SW 1271 (cell line): ENCODE results near the gene DCDC2.
"Not testable (repeated sequence)": the region's sequence is repeated elsewhere in the genome, so short reads cannot be mapped to it uniquely, and the experiment has no call there.

ENCODE experiments used
- DNase-seq, 2 experiments: peaks; one replicate each; lab custom pipeline; 2025; lab: John Stamatoyannopoulos, UW

The DCDC2 gene

DNA sequence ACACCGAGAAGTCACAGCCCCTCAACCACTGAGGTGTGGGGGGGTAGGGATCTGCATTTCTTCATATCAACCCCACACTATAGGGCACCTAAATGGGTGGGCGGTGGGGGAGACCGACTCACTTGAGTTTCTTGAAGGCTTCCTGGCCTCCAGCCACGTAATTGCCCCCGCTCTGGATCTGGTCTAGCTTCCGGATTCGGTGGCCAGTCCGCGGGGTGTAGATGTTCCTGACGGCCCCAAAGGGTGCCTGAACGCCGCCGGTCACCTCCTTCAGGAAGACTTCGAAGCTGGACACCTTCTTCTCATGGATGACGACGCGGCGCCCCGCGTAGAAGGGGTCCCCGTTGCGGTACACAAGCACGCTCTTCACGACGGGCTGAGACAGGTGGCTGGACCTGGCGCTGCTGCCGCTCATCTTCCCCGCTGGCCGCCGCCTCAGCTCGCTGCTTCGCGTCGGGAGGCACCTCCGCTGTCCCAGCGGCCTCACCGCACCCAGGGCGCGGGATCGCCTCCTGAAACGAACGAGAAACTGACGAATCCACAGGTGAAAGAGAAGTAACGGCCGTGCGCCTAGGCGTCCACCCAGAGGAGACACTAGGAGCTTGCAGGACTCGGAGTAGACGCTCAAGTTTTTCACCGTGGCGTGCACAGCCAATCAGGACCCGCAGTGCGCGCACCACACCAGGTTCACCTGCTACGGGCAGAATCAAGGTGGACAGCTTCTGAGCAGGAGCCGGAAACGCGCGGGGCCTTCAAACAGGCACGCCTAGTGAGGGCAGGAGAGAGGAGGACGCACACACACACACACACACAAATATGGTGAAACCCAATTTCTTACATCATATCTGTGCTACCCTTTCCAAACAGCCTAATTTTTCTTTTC lies at the start of gene DCDC2:
Gene DCDC2, minus strand, starts transcription at position 724 of the 883 bp plus-strand sequence. Its CDS starts 309 bp downstream, at position 415.
- DNase-seq: no peak

DNA sequence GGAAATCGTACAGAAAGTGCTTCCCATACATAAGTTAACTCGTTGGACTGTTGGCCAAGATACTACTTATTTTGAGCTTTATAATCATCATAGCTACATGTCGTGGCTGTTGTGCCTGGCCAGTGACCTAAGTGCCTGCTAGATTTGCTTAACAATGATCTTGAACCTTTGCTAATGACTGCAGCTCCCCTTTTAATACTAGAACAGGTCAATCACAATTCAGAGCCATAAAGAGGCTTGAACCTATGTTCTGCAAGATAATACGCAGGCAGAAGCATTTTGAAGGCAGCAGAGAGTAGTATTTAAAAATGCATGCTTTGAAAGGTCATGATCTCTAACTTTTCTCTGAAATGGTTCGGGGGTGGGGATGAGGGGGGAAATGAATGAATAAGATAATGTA lies 47.4 kb upstream of the DCDC2 start:
- no peak for DNase-seq

DNA sequence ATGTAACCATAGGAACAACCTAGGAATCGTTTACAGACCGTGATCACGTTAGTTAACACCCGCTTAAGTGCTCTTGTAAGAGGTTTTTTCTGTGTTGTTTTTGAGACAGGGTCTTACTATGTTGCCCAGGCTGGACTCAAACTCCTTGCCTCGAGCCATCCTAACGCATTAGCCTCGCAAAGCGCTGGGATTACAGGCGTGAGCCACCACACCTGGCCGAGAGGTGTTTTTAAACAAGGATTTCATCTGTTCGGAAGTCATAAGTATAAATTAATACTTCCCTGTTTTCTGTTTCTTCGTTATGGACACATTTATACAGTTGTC lies 45.6 kb upstream of the DCDC2 start:
- DNase-seq: no peak

DNA sequence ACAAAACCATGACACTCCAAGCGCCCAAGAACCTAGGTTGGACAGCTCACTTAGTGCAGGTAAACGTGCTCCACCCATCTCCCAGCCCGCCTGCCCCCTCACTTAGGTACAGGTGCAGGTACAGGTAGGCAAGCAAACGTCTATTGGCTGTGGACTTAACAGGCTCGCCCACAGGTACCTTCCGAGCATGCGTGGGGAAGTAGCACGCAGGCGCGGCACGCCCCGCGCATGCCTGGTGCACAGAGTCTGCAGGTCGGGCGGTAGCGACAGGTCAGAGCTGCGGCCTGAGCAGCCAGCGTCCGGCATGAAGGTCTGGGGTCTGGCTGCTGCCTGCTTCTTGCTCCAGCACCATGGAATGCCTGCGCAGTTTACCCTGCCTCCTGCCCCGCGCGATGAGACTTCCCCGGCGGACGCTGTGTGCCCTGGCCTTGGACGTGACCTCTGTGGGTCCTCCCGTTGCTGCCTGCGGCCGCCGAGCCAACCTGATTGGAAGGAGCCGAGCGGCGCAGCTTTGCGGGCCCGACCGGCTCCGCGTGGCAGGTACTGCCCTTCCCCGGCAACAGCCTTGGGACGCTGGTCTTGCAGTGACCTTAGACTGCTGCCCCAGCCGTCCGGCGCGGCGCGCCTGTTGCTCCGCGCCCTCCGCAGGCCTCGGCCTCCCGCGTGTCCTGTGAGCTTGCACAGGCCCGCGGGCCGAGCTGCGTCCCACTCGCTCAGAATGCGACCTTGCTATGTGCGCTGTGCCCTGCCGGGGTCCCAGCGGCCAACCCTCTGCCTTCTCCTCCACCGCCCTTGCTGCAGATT lies 45.0 kb upstream of the DCDC2 start, which contains the start of gene MRS2:
Gene MRS2, plus strand, starts transcription at position 240 of the 804 bp plus-strand sequence. Its CDS starts 111 bp downstream, at position 351.
- peak; percentile 28 to 80 for DNase-seq

DNA sequence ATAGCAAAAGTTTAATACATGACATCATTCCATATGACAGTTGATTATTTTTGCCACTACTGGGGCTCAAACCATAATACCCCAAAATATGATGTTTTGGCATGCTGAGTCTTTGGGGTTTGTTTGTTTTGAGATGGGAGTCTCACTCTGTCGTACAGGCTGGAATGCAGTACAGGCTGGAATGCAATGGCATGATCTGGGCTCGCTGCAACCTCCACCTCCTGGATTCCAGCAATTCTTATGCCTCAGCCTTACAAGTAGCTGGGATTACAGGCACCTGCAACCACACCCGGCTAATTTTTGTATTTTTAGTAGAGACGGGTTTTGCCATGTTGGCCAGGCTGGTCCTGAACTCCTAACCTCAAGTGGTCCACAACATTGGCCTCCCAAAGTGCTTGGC lies 43.6 kb upstream of the DCDC2 start:
- no peak for DNase-seq

- not testable (repeated sequence) for DNase-seq
Measured at GRCh38 chr6:24400045-24401039, 42.5 kb upstream of the DCDC2 start.

DNA sequence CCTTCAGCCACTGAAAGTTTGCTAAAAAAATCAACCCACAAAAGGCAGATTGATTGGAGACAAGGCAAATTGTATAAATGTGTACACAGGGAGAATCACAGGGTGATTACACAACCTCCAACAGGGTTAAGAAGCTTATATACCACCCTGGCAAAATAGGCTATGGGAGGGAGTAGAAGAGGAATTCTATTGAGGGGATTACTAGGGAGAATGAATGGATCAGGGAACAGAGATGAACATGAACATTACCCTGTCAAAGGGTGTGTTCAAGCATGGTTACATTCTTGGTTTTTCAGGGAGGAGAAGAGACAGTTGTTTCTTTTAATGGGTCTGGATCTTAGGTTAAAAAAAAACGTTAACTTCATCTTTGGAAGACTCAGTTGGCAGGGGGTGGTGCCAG lies 39.8 kb upstream of the DCDC2 start:
- DNase-seq: no peak

- DNase-seq: no peak
Measured at GRCh38 chr6:24396824-24397223, 39.0 kb upstream of the DCDC2 start.

DNA sequence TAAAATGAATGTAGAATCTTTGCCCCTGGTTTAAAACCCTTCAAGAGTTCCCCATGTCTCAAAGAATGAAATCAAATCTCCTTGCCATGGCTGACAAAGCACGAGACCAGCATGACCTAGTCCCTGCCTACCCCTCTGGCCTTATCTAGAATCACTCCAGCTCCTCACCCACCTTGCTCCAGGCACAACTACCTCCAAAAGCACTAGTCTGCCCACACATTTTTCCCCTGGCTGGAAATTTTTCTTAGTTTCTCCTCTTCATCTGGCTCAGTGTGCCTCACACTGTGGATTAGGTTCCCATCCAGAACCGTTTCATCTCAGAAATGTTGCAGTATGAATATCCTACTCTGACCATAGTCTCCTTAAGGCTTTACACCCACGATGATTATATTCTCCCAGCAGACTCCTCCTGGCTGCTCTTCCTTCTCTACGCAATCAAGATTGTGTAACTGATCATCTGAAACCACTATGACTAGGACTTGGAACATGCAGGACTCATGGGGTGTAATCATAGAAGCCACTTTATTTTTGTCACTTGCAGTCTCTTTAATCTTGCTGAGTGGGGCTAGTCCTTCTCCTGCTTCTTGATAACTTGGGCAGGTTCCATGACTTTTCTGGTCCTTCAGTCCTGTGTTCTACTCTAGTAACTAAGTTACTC lies 37.0 kb upstream of the DCDC2 start:
- DNase-seq: no peak

GRCh38 chr6:24394061-24394779 lies 36.4 kb upstream of the DCDC2 start:
- DNase-seq: no peak

DNA sequence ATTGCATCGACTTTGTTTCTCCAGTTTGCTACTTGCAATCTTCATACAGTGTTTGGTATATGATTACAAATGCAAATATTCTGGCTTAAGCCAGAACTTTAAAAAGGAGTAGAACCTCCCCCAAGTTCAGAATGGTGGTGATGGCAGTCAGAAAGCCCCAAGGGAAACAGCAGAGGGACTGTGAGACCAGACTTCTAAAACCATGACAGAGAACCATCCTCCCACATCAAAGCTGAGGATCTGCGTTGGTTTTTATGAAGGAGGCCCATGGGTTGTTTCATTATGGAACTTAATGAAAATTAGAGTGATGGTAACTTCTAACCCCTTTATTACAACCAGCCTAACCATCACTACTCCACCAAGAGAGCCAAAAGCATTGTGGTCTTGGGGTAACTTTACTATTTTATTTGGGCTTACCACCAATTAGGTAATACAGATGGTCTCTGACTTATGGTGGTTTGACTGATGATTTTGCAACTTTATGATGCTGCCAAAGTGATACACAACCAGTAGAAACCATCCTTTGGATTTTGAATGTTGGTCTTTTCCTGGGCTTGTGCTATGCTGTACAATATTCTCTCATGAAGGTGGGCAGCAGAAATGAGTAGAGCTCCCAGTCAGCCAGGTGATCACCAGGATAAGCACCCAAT lies 34.0 kb upstream of the DCDC2 start:
- DNase-seq: no peak

DNA sequence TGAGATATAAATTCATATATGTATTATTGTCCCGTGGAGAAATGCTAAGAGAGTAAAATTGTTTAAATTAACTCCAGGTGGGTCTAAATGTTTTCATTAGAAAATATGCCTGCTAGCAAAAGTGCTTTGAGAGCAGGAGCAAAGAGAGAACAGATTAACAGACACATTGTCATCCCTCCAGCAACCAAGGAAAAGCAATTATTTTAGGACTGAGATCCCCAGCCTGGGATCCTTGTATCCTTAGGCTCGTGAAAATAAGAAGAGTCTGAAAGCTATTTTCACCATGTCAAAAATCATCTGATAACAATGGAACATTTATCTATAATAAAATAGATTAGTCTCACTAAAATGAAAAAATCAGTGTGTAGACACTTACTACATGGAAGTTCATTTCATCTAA lies 33.3 kb upstream of the DCDC2 start:
- DNase-seq: no peak

DNA sequence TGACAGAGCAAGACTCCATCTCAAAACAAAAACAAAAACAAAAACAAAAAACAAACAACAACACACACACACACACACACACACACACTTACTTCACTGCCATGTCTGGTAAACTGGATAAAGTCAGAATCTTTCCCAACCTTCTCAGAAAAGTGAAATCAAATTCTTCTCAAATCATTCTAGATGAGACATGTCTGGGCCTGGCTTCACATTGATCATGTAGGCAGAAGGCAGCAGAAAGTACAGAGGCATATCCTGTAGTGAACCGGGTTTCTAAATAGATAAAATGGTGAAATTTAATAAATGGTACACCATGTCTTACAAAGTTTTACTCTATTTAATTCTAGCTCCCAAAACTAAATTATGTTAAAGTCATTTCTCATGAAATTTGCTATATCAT lies 30.0 kb upstream of the DCDC2 start:
- DNase-seq: no peak

DNA sequence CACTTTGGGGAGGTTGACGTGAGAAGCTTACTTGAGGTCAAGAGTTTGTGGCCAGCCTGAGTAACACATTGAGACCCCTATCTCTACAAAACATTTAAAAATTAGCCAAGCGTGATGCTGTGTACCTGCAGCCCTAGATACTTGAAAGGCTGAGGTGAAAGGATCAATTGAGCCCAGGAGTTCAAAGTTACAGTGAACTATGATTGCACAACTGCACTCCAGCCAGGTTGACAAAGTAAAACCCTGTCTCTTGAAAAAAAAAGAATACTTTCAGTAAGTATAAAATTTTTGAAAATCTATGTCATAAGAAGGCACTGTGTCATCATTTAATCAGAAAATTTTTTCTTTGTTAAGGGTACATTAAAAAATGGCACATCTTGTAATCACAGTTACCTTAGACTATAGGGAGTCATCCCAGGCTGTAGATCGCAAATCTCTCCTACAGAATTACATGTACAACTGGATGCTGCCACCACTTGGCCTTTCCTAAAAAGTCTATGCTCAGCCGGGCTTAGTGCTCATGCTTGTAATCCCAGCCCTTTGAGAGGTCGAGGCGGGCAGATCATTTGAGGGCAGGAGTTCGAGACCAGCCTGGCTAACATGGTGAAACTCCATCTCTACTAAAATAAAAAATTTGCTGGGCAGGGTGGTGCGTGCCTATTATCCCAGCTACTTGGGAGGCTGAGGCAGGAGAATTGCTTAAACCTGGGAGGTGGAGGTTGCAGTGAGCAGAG lies 27.8 kb upstream of the DCDC2 start:
- no peak for DNase-seq

DNA sequence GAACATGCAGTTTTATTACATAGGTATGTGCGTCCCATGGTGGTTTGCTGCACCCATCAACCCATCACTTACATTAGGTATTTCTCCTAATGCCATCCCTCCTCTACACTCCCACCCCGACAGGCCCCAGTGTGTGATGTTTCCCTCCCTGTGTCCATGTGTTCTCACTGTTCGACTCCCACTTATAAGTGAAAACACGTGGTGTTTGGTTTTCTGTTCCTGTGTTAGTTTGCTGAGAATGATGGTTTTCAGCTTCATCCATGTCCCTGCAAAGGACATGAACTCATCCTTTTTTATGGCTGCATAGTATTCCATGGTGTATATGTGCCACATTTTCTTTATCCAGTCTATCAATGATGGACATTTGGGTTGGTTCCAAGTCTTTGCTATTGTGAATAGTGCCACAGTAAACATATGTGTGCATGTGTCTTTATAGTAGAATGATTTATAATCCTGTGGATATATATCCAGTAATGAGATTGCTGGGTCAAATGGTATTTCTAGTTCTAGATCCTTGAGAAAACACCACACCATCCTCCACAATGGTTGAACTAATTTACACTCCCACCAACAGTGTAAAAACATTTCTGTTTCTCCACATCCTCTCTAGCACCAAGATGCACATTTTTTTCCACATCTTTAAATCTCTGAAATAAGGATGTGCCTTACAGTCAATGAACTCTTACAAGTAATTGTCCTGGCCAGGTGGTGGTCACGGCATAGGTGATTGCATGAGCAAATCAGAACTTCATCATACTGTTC lies 26.7 kb upstream of the DCDC2 start:
- DNase-seq: not testable (repeated sequence)

DNA sequence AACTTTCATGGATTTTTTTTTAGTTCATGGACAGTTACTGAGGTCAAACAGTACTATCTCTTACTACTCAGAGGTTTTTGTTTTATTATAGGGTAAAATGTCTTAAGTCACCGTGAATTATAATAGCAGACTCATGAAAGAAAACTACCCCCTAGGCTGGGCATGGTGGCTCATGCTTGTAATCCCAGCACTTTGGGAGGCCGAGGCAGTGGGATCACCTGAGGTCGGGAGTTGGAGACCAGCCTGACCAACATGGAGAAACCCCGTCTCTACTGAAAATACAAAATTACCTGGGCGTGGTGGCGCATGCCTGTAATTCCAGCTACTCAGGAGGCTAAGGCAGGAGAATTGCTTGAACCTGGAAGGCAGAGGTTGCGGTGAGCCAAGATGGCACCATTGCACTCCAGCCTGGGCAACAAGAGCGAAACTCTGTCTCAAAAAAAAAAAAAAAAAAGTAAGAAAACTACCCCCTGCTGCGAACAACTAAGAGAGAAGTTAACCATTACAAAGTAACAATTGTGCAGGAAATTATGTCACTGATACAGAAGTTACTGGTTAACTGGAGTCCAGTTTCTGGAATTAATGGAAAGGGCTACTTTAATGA lies 25.1 kb upstream of the DCDC2 start:
- not testable (repeated sequence) for DNase-seq

DNA sequence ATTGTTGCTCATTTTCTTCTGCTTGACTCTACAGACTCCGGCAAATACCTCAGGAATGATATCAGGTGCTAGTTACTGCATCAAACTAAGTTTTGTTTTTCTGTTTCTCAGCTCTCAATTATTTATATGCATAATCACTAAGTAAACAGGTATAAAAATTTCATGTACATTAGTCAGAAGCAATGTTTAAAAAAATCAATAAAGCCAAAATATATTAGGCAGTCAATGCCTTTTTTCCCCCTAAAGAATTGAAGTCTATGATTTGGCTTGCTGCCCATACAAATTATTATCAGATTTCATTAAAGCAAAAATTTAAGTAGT lies 24.3 kb upstream of the DCDC2 start:
- no peak for DNase-seq

GRCh38 chr6:24381476-24382219 lies 23.8 kb upstream of the DCDC2 start:
- no peak for DNase-seq
